Esophagus squamous epithelium (tissue), 5 donors: ENCODE data around the gene PACS2. TPM values are rescaled to one million over a fixed set of nuclear protein-coding genes. Genes with fewer than 3 reads are reported as not detected.

Experiments
- DNase-seq: peaks from one replicate; lab custom pipeline; 2025; lab: John Stamatoyannopoulos, UW
- H3K27ac ChIP-seq, 4 donors: fragments of 200-600 bp; sonication (generic); one replicate each; pipeline ENCODE4 v1.5.1; 2016 to 2019; ENCODE audit warnings: mild to moderate bottlenecking in 1 of 4
- H3K27me3 ChIP-seq, 4 donors: fragments of 200-600 bp; sonication (generic); 1 replicate in 3 of 4; 2 replicates in 1 of 4; pipeline versions ENCODE4 v1.5.1 to v1.6.0; 2017 to 2021; ENCODE audit warnings: antibody characterized with exemption in 1 of 4
- H3K36me3 ChIP-seq, 3 donors: fragments of 200-600 bp; sonication (generic); one replicate each; pipeline ENCODE4 v1.5.1; 2016 to 2019
- H3K4me1 ChIP-seq, 3 donors: fragments of 200-600 bp; sonication (generic); one replicate each; pipeline ENCODE4 v1.5.1; 2017 to 2019
- H3K4me3 ChIP-seq, 4 donors: fragments of 200-600 bp; sonication (generic); 1 replicate in 3 of 4; 2 replicates in 1 of 4; pipeline ENCODE4 v1.5.1; 2016 to 2019; ENCODE audit warnings: mild to moderate bottlenecking in 2 of 4, moderate library complexity in 1 of 4
- H3K9me3 ChIP-seq, 3 donors: fragments of 200-600 bp; sonication (generic); one replicate each; pipeline ENCODE4 v1.5.1; 2016 to 2019
- CTCF ChIP-seq, 6 experiments: fragments of 450-650 bp in 4 of 6; fragments of 200-600 bp in 2 of 6; sonication (generic) in 2 of 6; IDR thresholded peaks; one replicate each; pipeline ENCODE4 v1.5.1; 2016 to 2019; ENCODE audit warnings: antibody characterized with exemption in 6 of 6, mild to moderate bottlenecking in 4 of 6, moderate library complexity in 4 of 6
- POLR2A ChIP-seq, 4 donors: fragments of 450-650 bp; IDR thresholded peaks; one replicate each; pipeline ENCODE4 v1.6.1; 2017; ENCODE audit warnings: antibody characterized with exemption in 4 of 4, mild to moderate bottlenecking in 4 of 4, moderate library complexity in 3 of 4
- WGBS, 2 donors: methylation state at CpG; one replicate each; pipeline ENCODE4 v1.1.5; 2018; 5-methylcytosine and 5-hydroxymethylcytosine counted together
- intact Hi-C: fragments of 100-400 bp; cut with DNase I; formaldehyde crosslinking; loops from one replicate; pipeline ENCODE4 v1.15.0; 2022
- total RNA-seq, 4 donors: library from RNA; depleted of rRNA; stranded (reverse); fragments of >200 nt; gene quantifications; one replicate each; pipeline ENCODE4 v1.1.0, GENCODE V29; 2016
- donor health status: DM: yes; HTN: yes; CAD: no.

PACS2 gene
- total RNA-seq, 4 donors from 2014 or later: 20.2 to 42.3 (median 30.9) TPM

GRCh38 chr14:105305345-105305744 is 9.2 kb upstream of the PACS2 start:
- no peaks in the 10 kb centered on the region for H3K36me3 ChIP-seq
- H3K4me3 ChIP-seq: no peak overlapping the region
- peaks cover 0 to 40% (median 0%) of the 10 kb centered on the region in 3 donors for H3K4me1 ChIP-seq
- no peak overlapping the region for H3K27ac ChIP-seq
- no peak for TF ChIP-seq CTCF (IDR thresholded peaks at IDR 0.05)
- TF ChIP-seq POLR2A (IDR thresholded peaks at IDR 0.05): no peak
- DNase-seq: no peak
- no peaks in the 10 kb centered on the region for H3K9me3 ChIP-seq
- no peaks in the 10 kb centered on the region for H3K27me3 ChIP-seq
- intact Hi-C loops: no loop called here
- 75 to 79% methylated on average over 7 to 9 of the region's 9 CpGs for WGBS, 2 donors

- WGBS, 2 donors: 64 to 84% methylated on average over 6 to 7 of the region's 9 CpGs
- Histone ChIP-seq H3K36me3 (no peaks in the 10 kb centered on the region), H3K27ac (no peak overlapping the region), H3K27me3 (no peaks in the 10 kb centered on the region), H3K4me3 (no peak overlapping the region), H3K9me3 (no peaks in the 10 kb centered on the region), H3K4me1 (peaks cover 0 to 40% (median 0%) of the 10 kb centered on the region in 3 donors)
- no peak for TF ChIP-seq CTCF (IDR thresholded peaks at IDR 0.05)
- no peak for TF ChIP-seq POLR2A (IDR thresholded peaks at IDR 0.05)
- intact Hi-C loops: no loop called here
- DNase-seq: no peak
These were observed 8.8 kb upstream of the PACS2 start for GRCh38 chr14:105305791-105306190.

- H3K4me3 ChIP-seq: no peak overlapping the region
- intact Hi-C loops: no loop called here
- H3K36me3 ChIP-seq: no peaks in the 10 kb centered on the region
- H3K9me3 ChIP-seq: no peaks in the 10 kb centered on the region
- 72 to 89% methylated on average over 3 to 4 of the region's 4 CpGs for WGBS, 2 donors
- DNase-seq: no peak
- TF ChIP-seq POLR2A (IDR thresholded peaks at IDR 0.05) (no peak), CTCF (IDR thresholded peaks at IDR 0.05) (no peak)
- peaks cover 0 to 30% (median 0%) of the 10 kb centered on the region in 3 donors for H3K4me1 ChIP-seq
- H3K27ac ChIP-seq: no peak overlapping the region
- H3K27me3 ChIP-seq: no peaks in the 10 kb centered on the region
These were observed 7.4 kb upstream of the PACS2 start for GRCh38 chr14:105307052-105307727.

- Histone ChIP-seq H3K4me1 (peaks cover 6 to 23% (median 10%) of the 10 kb centered on the region in 3 donors), H3K9me3 (no peaks in the 10 kb centered on the region), H3K36me3 (no peaks in the 10 kb centered on the region), H3K27me3 (no peaks in the 10 kb centered on the region), H3K27ac (no peak overlapping the region), H3K4me3 (no peak overlapping the region)
- intact Hi-C loops: no loop called here
- 87 to 91% methylated on average over 2 to 8 of the region's 8 CpGs for WGBS, 2 donors
- TF ChIP-seq CTCF (IDR thresholded peaks at IDR 0.05): no peak
- no peak for TF ChIP-seq POLR2A (IDR thresholded peaks at IDR 0.05)
- DNase-seq: no peak
These were observed 5.2 kb upstream of the PACS2 start for GRCh38 chr14:105309371-105309770.

GRCh38 chr14:105311838-105312237 is 2.7 kb upstream of the PACS2 start:
- WGBS, 2 donors: no CpG with 5 or more reads among the region's 12 CpGs

More at GRCh38 chr14:105311838-105312237, 2.7 kb upstream of the PACS2 start:
- no peaks in the 10 kb centered on the region for H3K27me3 ChIP-seq
- H3K9me3 ChIP-seq: no peaks in the 10 kb centered on the region
- no peak for DNase-seq
- H3K4me3 ChIP-seq: no peak overlapping the region
- H3K36me3 ChIP-seq: no peaks in the 10 kb centered on the region
- H3K27ac ChIP-seq: no peak overlapping the region
- peaks cover 23 to 33% (median 25%) of the 10 kb centered on the region in 3 donors for H3K4me1 ChIP-seq
- TF ChIP-seq CTCF (IDR thresholded peaks at IDR 0.05) (no peak), POLR2A (IDR thresholded peaks at IDR 0.05) (no peak)
- intact Hi-C loops: no loop called here
